CD14-positive monocyte (primary cell): ENCODE measurements around the gene DPF3. TPM values are rescaled to one million over a fixed set of nuclear protein-coding genes. Genes with fewer than 3 reads are reported as not detected.

Experiments
- DNase-seq, 3 donors: peaks; one replicate each; pipeline ENCODE4 v3.0.0-alpha.2; 2011 to 2022
- H2AFZ ChIP-seq: 2 replicates; pipeline ENCODE4 v1.6.0; 2012; ENCODE audit warnings: mild to moderate bottlenecking, low read depth, low read length, inconsistent platforms; ENCODE audit not compliant: insufficient read depth, poor library complexity, severe bottlenecking
- H3K27ac ChIP-seq, 2 donors: 1 replicate in 1 of 2; 2 replicates in 1 of 2; pipeline ENCODE4 v1.5.1; 2012 to 2013; ENCODE audit warnings: low read length in 2 of 2, control low read depth in 1 of 2, inconsistent platforms in 1 of 2, low read depth in 1 of 2, mild to moderate bottlenecking in 1 of 2
- H3K27me3 ChIP-seq, 2 donors: one replicate each; pipeline versions ENCODE4 v1.6.0 to v1.6.1; 2011 to 2013; ENCODE audit warnings: low read length in 2 of 2; ENCODE audit not compliant: control insufficient read depth in 2 of 2, insufficient read depth in 2 of 2
- H3K36me3 ChIP-seq, 2 donors: replicated peaks in 1 of 2; 1 replicate in 1 of 2; 2 replicates in 1 of 2; pipeline versions ENCODE4 v1.5.1 to v1.6.1; 2012 to 2013; ENCODE audit warnings: low read length in 2 of 2, control low read depth in 1 of 2, inconsistent platforms in 1 of 2, mild to moderate bottlenecking in 1 of 2; ENCODE audit not compliant: insufficient read depth in 2 of 2, control insufficient read depth in 1 of 2
- H3K4me1 ChIP-seq, 2 donors: 1 replicate in 1 of 2; 2 replicates in 1 of 2; pipeline versions ENCODE4 v1.5.1 to v1.6.1; 2012 to 2013; ENCODE audit warnings: low read length in 2 of 2, control low read depth in 1 of 2, inconsistent platforms in 1 of 2, mild to moderate bottlenecking in 1 of 2, moderate library complexity in 1 of 2; ENCODE audit not compliant: insufficient read depth in 2 of 2, control insufficient read depth in 1 of 2
- H3K4me2 ChIP-seq: replicated peaks from 2 replicates; pipeline ENCODE3; 2012; ENCODE audit warnings: low read length, moderate library complexity, mild to moderate bottlenecking; ENCODE audit not compliant: poor library complexity, severe bottlenecking; ENCODE audit errors: extremely low read depth
- H3K4me3 ChIP-seq, 3 experiments: fragments of 200-600 bp in 1 of 3; sonication (generic) in 1 of 3; replicated peaks in 1 of 3; 1 replicate in 2 of 3; 2 replicates in 1 of 3; pipeline ENCODE4 v1.5.1; 2011 to 2013; ENCODE audit warnings: low read length in 3 of 3, mild to moderate bottlenecking in 3 of 3, control low read depth in 2 of 3, low read depth in 2 of 3, inconsistent platforms in 1 of 3, moderate library complexity in 1 of 3
- H3K79me2 ChIP-seq: 2 replicates; pipeline ENCODE4 v1.6.0; 2012; ENCODE audit warnings: mild to moderate bottlenecking, control low read depth, inconsistent platforms, low read length, moderate library complexity; ENCODE audit not compliant: insufficient read depth
- H3K9ac ChIP-seq: 2 replicates; pipeline ENCODE4 v1.6.0; 2017; ENCODE audit warnings: low read length, mild to moderate bottlenecking; ENCODE audit not compliant: insufficient read depth, poor library complexity, severe bottlenecking
- H3K9me3 ChIP-seq, 2 donors: replicated peaks in 1 of 2; 1 replicate in 1 of 2; 2 replicates in 1 of 2; pipeline versions ENCODE4 v1.5.1 to v1.6.1; 2012 to 2013; ENCODE audit warnings: low read length in 2 of 2, control low read depth in 1 of 2; ENCODE audit not compliant: control insufficient read depth in 1 of 2, insufficient read depth in 1 of 2
- H4K20me1 ChIP-seq: 2 replicates; pipeline ENCODE4 v1.6.0; 2012; ENCODE audit warnings: mild to moderate bottlenecking, low read length, control low read depth, moderate library complexity; ENCODE audit not compliant: insufficient read depth
- H3K27ac Mint-ChIP-seq, 7 donors: one replicate each; pipeline ENCODE4 v1.8.0; 2020; ENCODE audit warnings: mild to moderate bottlenecking in 7 of 7, mixed read lengths in 7 of 7, moderate library complexity in 6 of 7, inconsistent platforms in 2 of 7
- H3K27me3 Mint-ChIP-seq, 3 donors: one replicate each; pipeline ENCODE4 v1.8.0; 2021 to 2022; ENCODE audit warnings: low read depth in 3 of 3, mild to moderate bottlenecking in 3 of 3, mixed read lengths in 3 of 3, moderate library complexity in 3 of 3, inconsistent platforms in 1 of 3
- H3K36me3 Mint-ChIP-seq, 2 donors: one replicate each; pipeline ENCODE4 v1.8.0; 2020; ENCODE audit warnings: mixed read lengths in 2 of 2, inconsistent platforms in 1 of 2, mild to moderate bottlenecking in 1 of 2
- H3K4me1 Mint-ChIP-seq: one replicate; pipeline ENCODE4 v1.8.0; 2020; ENCODE audit warnings: mild to moderate bottlenecking, mixed read lengths
- H3K4me3 Mint-ChIP-seq, 2 donors: one replicate each; pipeline ENCODE4 v1.8.0; 2020; ENCODE audit warnings: mild to moderate bottlenecking in 2 of 2, mixed read lengths in 2 of 2, moderate library complexity in 1 of 2
- H3K9me3 Mint-ChIP-seq, 7 donors: one replicate each; pipeline ENCODE4 v1.8.0; 2020 to 2022; ENCODE audit warnings: mixed read lengths in 7 of 7, mild to moderate bottlenecking in 6 of 7, moderate library complexity in 6 of 7, inconsistent platforms in 2 of 7
- CTCF ChIP-seq: fragments of 200-600 bp; IDR thresholded peaks from one replicate; pipeline ENCODE4 v1.8.0; 2022; ENCODE audit warnings: antibody characterized with exemption, mild to moderate bottlenecking
- WGBS: methylation state at CpG from one replicate; pipeline ENCODE4 v1.1.5; 2013; ENCODE audit warnings: missing lambda C conversion rate; ENCODE audit not compliant: insufficient coverage; 5-methylcytosine and 5-hydroxymethylcytosine counted together
- intact Hi-C, 2 donors: fragments of 100-400 bp; cut with micrococcal nuclease; formaldehyde crosslinking; loops; one replicate each; pipeline versions ENCODE4 v1.15.0 to v1.15.1; 2023
- polyA plus RNA-seq, 3 donors: library from polyadenylated mRNA; depleted of rRNA in 1 of 3; unstranded in 2 of 3; stranded (reverse) in 1 of 3; fragments of 300-500 nt in 2 of 3; fragments of >200 nt in 1 of 3; fragmentation: Illumina TruSeq in 2 of 3; gene quantifications; 1 replicate in 2 of 3; 2 replicates in 1 of 3; pipeline ENCODE4 v1.2.3, GENCODE V29; 2012 to 2021

DPF3 gene
- polyA plus RNA-seq, 3 donors = 0.33 to 0.39 TPM; not detected in 1

- Histone ChIP-seq H3K4me2 (no peak overlapping the region), H3K27ac (no peak overlapping the region), H3K4me3 (no peak overlapping the region), H3K4me1 (no peaks in the 10 kb centered on the region), H4K20me1 (no peaks in the 10 kb centered on the region), H3K27me3 (no peaks in the 10 kb centered on the region), H3K79me2 (no peaks in the 10 kb centered on the region), H3K9me3 (no peaks in the 10 kb centered on the region), H2AFZ (no peak overlapping the region), H3K36me3 (no peaks in the 10 kb centered on the region), H3K9ac (no peak overlapping the region)
- H3K4me1 Mint-ChIP-seq = no peaks in the 10 kb centered on the region
- H3K36me3 Mint-ChIP-seq = no peaks in the 10 kb centered on the region
- DNase-seq = no peak
- 93% methylated on average over 4 of the region's 9 CpGs for WGBS
- H3K27ac Mint-ChIP-seq = no peak overlapping the region
- H3K27me3 Mint-ChIP-seq = peaks cover 2 to 8% (median 5%) of the 10 kb centered on the region in 3 donors
- H3K4me3 Mint-ChIP-seq = no peak overlapping the region
- no peak for TF ChIP-seq CTCF
- H3K9me3 Mint-ChIP-seq = peaks cover 0 to 1% (median 0%) of the 10 kb centered on the region in 7 donors
- intact Hi-C loops = no loop called here
Observed at GRCh38 chr14:72726444-72726843, 167.5 kb downstream of the DPF3 start.

- 58% methylated on average over 2 of the region's 6 CpGs for WGBS
- no peaks in the 10 kb centered on the region for H3K79me2 ChIP-seq
- intact Hi-C loops = no loop called here
- no peaks in the 10 kb centered on the region for H3K9me3 ChIP-seq
- no peak overlapping the region for H2AFZ ChIP-seq
- H3K36me3 ChIP-seq = no peaks in the 10 kb centered on the region
- Mint-ChIP-seq H3K36me3 (no peaks in the 10 kb centered on the region), H3K27me3 (peaks cover 0 to 8% (median 5%) of the 10 kb centered on the region in 3 donors), H3K4me3 (no peak overlapping the region), H3K9me3 (peaks cover 0 to 1% (median 0%) of the 10 kb centered on the region in 7 donors), H3K4me1 (no peaks in the 10 kb centered on the region), H3K27ac (no peak overlapping the region)
- H3K27me3 ChIP-seq = no peaks in the 10 kb centered on the region
- H3K9ac ChIP-seq = no peak overlapping the region
- TF ChIP-seq CTCF = no peak
- H4K20me1 ChIP-seq = no peaks in the 10 kb centered on the region
- H3K4me2 ChIP-seq = no peak overlapping the region
- H3K27ac ChIP-seq = no peak overlapping the region
- H3K4me3 ChIP-seq = no peak overlapping the region
- H3K4me1 ChIP-seq = no peaks in the 10 kb centered on the region
- no peak for DNase-seq
Observed at GRCh38 chr14:72723858-72724530, 169.9 kb downstream of the DPF3 start.
